ENCODE measurements around the gene SP4. TPM values are rescaled to one million over a fixed set of nuclear protein-coding genes. Genes with fewer than 3 reads are reported as not detected.
"Not testable (repeated sequence)": the region's sequence is repeated elsewhere in the genome, so short reads cannot be mapped to it uniquely, and the experiment has no call there.

The SP4 gene
- total RNA-seq, 6 experiments from 2014 or later = 2.3 to 3.6 (median 2.9) TPM

GRCh38 chr7:21526007-21526406 lies 98.1 kb downstream of the SP4 start:
- Mint-ChIP-seq H3K4me3 (no peak overlapping the region), H3K27me3 (ENCODE audit: insufficient read depth) (no peaks in the 10 kb centered on the region), H3K9me3 (peaks cover 8% of the 10 kb centered on the region; the same call in 1 of the 2 replicates), H3K4me1 (ENCODE audit: low read depth) (no peaks in the 10 kb centered on the region), H3K27ac (no peak overlapping the region), H3K36me3 (ENCODE audit: low read depth) (no peaks in the 10 kb centered on the region)
- no peak for DNase-seq
- TF ChIP-seq CTCF (IDR thresholded peaks at IDR 0.05) = peak; percentile 72

GRCh38 chr7:21526448-21526847 lies 98.6 kb downstream of the SP4 start:
- Mint-ChIP-seq H3K27ac (no peak overlapping the region), H3K9me3 (peaks cover 8% of the 10 kb centered on the region; the same call in 1 of the 2 replicates), H3K36me3 (ENCODE audit: low read depth) (no peaks in the 10 kb centered on the region), H3K4me3 (no peak overlapping the region), H3K27me3 (ENCODE audit: insufficient read depth) (no peaks in the 10 kb centered on the region), H3K4me1 (ENCODE audit: low read depth) (no peaks in the 10 kb centered on the region)
- no peak for DNase-seq
- TF ChIP-seq CTCF (IDR thresholded peaks at IDR 0.05) = no peak

GRCh38 chr7:21532485-21532884 lies 104.6 kb downstream of the SP4 start:
- H3K4me1 Mint-ChIP-seq (ENCODE audit: low read depth); H3K4me3 Mint-ChIP-seq; DNase-seq; H3K9me3 Mint-ChIP-seq; H3K36me3 Mint-ChIP-seq (ENCODE audit: low read depth); H3K27me3 Mint-ChIP-seq (ENCODE audit: insufficient read depth); H3K27ac Mint-ChIP-seq: not testable (repeated sequence)

- H3K4me3 Mint-ChIP-seq; H3K4me1 Mint-ChIP-seq (ENCODE audit: low read depth); DNase-seq; H3K27me3 Mint-ChIP-seq (ENCODE audit: insufficient read depth); H3K27ac Mint-ChIP-seq; H3K36me3 Mint-ChIP-seq (ENCODE audit: low read depth): not testable (repeated sequence)
- peaks cover 10% of the 10 kb centered on the region for H3K9me3 Mint-ChIP-seq
These were observed 105.8 kb downstream of the SP4 start for GRCh38 chr7:21533646-21534045.

GRCh38 chr7:21536445-21537118 lies 108.7 kb downstream of the SP4 start:
- not testable (repeated sequence) for H3K4me3 Mint-ChIP-seq; H3K36me3 Mint-ChIP-seq (ENCODE audit: low read depth); H3K9me3 Mint-ChIP-seq; DNase-seq; H3K4me1 Mint-ChIP-seq (ENCODE audit: low read depth); H3K27me3 Mint-ChIP-seq (ENCODE audit: insufficient read depth); H3K27ac Mint-ChIP-seq

GRCh38 chr7:21538936-21539495 lies 111.1 kb downstream of the SP4 start:
- peaks cover 7% of the 10 kb centered on the region for H3K9me3 Mint-ChIP-seq
- DNase-seq = no peak
- no peak overlapping the region for H3K4me3 Mint-ChIP-seq
- 0 out of 2 replicates have a peak, but pooled peaks cover 3% of the 10 kb centered on the region for H3K4me1 Mint-ChIP-seq (ENCODE audit: low read depth)
- peaks cover 8% of the 10 kb centered on the region for H3K27me3 Mint-ChIP-seq (ENCODE audit: insufficient read depth)
- H3K27ac Mint-ChIP-seq = no peak overlapping the region
- TF ChIP-seq CTCF (IDR thresholded peaks at IDR 0.05) = no peak
- H3K36me3 Mint-ChIP-seq (ENCODE audit: low read depth) = no peaks in the 10 kb centered on the region

- no peaks in the 10 kb centered on the region for H3K36me3 Mint-ChIP-seq (ENCODE audit: low read depth)
- no peak for DNase-seq
- H3K9me3 Mint-ChIP-seq = no peaks in the 10 kb centered on the region
- no peak within 1 kb of the TSS for H3K4me3 Mint-ChIP-seq
- 0 out of 2 replicates have a peak, but pooled peaks cover 5% of the 10 kb centered on the region for H3K4me1 Mint-ChIP-seq (ENCODE audit: low read depth)
- H3K27me3 Mint-ChIP-seq (ENCODE audit: insufficient read depth) = peaks cover 11% of the 10 kb centered on the region
- no peak for TF ChIP-seq CTCF (IDR thresholded peaks at IDR 0.05)
- no peak within 1 kb of the TSS for H3K27ac Mint-ChIP-seq
These were observed 115.1 kb downstream of the SP4 start, which contains the start of gene DNAH11 for GRCh38 chr7:21542891-21543527. TSS of gene DNAH11 (plus strand) at chr7:21543039. CDS start at chr7:21543246, 207 bp downstream.

All from HFFc6 (cell line).